Endothelial cell of umbilical vein (primary cell): ENCODE measurements around the gene DNAJC4. TPM values are rescaled to one million over a fixed set of nuclear protein-coding genes. Genes with fewer than 3 reads are reported as not detected.

ENCODE experiments used
- BruUV-seq: library from RNA; stranded (reverse); fragments of 400-500 nt; replicated peaks from 2 replicates; lab custom pipeline; 2021; lab: Mats Ljungman, UMichigan
- CTCF ChIA-PET: fragments of 300-600, 350-600 bp; sonication (Branson Sonifier 250); formaldehyde crosslinking; loops from one replicate; lab custom pipeline; 2021; ENCODE audit warnings: antibody characterized with exemption, inconsistent platforms; lab: Charles Lee
- POLR2A ChIA-PET: fragments of 300-600, 350-600 bp; sonication (Branson Sonifier 250); formaldehyde crosslinking; loops from one replicate; lab custom pipeline; 2021; ENCODE audit warnings: antibody characterized with exemption, inconsistent platforms; lab: Charles Lee
- DNase-seq: peaks from one replicate; pipeline ENCODE4 v3.0.0-alpha.2; 2011; ENCODE audit warnings: low read depth, low spot score
- FAIRE-seq: peaks from 2 replicates; lab custom pipeline; 2011; peaks lifted over from hg19 to GRCh38; lab: Jason Lieb, UNC
- H2AFZ ChIP-seq: 2 replicates; pipeline ENCODE4 v1.6.0; 2012; ENCODE audit warnings: low read depth, low read length, control low read depth, inconsistent platforms
- H3K27ac ChIP-seq: 2 replicates; pipeline ENCODE4 v1.5.1; 2011; ENCODE audit warnings: low read depth, mild to moderate bottlenecking, control low read depth, low read length, moderate library complexity; ENCODE audit not compliant: insufficient read depth
- H3K27me3 ChIP-seq, 2 experiments: 2 replicates each; pipeline versions ENCODE4 v1.6.0 to v1.6.1; 2011; ENCODE audit warnings: low read length in 2 of 2, mixed read lengths in 1 of 2; ENCODE audit not compliant: control insufficient read depth in 2 of 2, insufficient read depth in 2 of 2
- H3K36me3 ChIP-seq, 2 experiments: 2 replicates in 1 of 2; 3 replicates in 1 of 2; pipeline ENCODE4 v1.5.1; 2011; ENCODE audit warnings: low read length in 2 of 2, mild to moderate bottlenecking in 1 of 2, moderate library complexity in 1 of 2; ENCODE audit not compliant: control insufficient read depth in 2 of 2, insufficient read depth in 2 of 2; ENCODE audit errors: extremely low read depth in 1 of 2
- H3K4me1 ChIP-seq: 3 replicates; pipeline ENCODE4 v1.5.1; 2011; ENCODE audit warnings: mild to moderate bottlenecking, low read length; ENCODE audit not compliant: control insufficient read depth, insufficient read depth; ENCODE audit errors: extremely low read depth
- H3K4me2 ChIP-seq: 2 replicates; pipeline ENCODE4 v1.6.1; 2011; ENCODE audit warnings: low read length, control low read depth, mixed read lengths; ENCODE audit not compliant: insufficient read depth
- H3K4me3 ChIP-seq, 3 experiments: fragments of 200-600 bp in 1 of 3; sonication (generic), shearing (Covaris generic) in 1 of 3; replicated peaks in 1 of 3; 2 replicates each; pipeline ENCODE4 v1.5.1; 2011 to 2016; ENCODE audit warnings: control low read depth in 3 of 3, low read length in 3 of 3, mild to moderate bottlenecking in 2 of 3, inconsistent platforms in 1 of 3, low read depth in 1 of 3, moderate library complexity in 1 of 3; ENCODE audit not compliant: insufficient read depth in 1 of 3
- H3K79me2 ChIP-seq: 2 replicates; pipeline ENCODE4 v1.6.0; 2012; ENCODE audit warnings: low read length, inconsistent platforms; ENCODE audit not compliant: control insufficient read depth, insufficient read depth
- H3K9ac ChIP-seq: replicated peaks from 2 replicates; pipeline ENCODE3; 2011; ENCODE audit warnings: low read length, control low read depth; ENCODE audit not compliant: insufficient read depth; ENCODE audit errors: extremely low read depth
- H3K9me1 ChIP-seq: replicated peaks from 3 replicates; pipeline ENCODE4 v1.6.0; 2011; ENCODE audit warnings: mild to moderate bottlenecking, low read length; ENCODE audit not compliant: control insufficient read depth, insufficient read depth; ENCODE audit errors: extremely low read depth
- H3K9me3 ChIP-seq: replicated peaks from 2 replicates; pipeline ENCODE4 v1.5.1; 2012; ENCODE audit warnings: low read length, inconsistent platforms; ENCODE audit not compliant: control insufficient read depth, insufficient read depth
- H4K20me1 ChIP-seq: replicated peaks from 2 replicates; pipeline ENCODE3; 2011; ENCODE audit warnings: mild to moderate bottlenecking, low read length; ENCODE audit not compliant: control insufficient read depth, insufficient read depth; ENCODE audit errors: extremely low read depth
- EZH2 ChIP-seq: IDR thresholded peaks from 2 replicates; pipeline ENCODE4 v1.6.1; 2012; ENCODE audit warnings: borderline replicate concordance, low read depth, mild to moderate bottlenecking, moderate library complexity, low read length, inconsistent platforms; ENCODE audit not compliant: severe bottlenecking
- FOS ChIP-seq: IDR thresholded peaks from 2 replicates; pipeline ENCODE4 v1.6.1; 2011; ENCODE audit warnings: mild to moderate bottlenecking, low read length, moderate library complexity, borderline replicate concordance; ENCODE audit not compliant: insufficient read depth
- GATA2 ChIP-seq: IDR thresholded peaks from 2 replicates; pipeline ENCODE4 v1.7.0; 2011; ENCODE audit warnings: low read depth, mild to moderate bottlenecking, moderate library complexity, mixed read lengths, low read length; ENCODE audit not compliant: insufficient read length, insufficient read depth
- JUN ChIP-seq: IDR thresholded peaks from 2 replicates; pipeline ENCODE4 v1.6.1; 2011; ENCODE audit warnings: borderline replicate concordance, low read depth; ENCODE audit not compliant: insufficient read length, insufficient read depth
- MYC ChIP-seq: IDR thresholded peaks from one replicate; pipeline ENCODE4 v1.6.1; 2011; ENCODE audit warnings: mild to moderate bottlenecking, low read depth, low read length
- POLR2A ChIP-seq: IDR thresholded peaks from 2 replicates; pipeline ENCODE4 v1.6.1; 2012; ENCODE audit warnings: low read depth, mild to moderate bottlenecking, control low read depth, low read length
- POLR2AphosphoS5 ChIP-seq: IDR thresholded peaks from 2 replicates; pipeline ENCODE4 v1.6.1; 2012; ENCODE audit warnings: low read depth, mild to moderate bottlenecking, control low read depth, low read length, moderate library complexity; ENCODE audit not compliant: insufficient read depth
- dilution Hi-C: fragments of 300-500 bp; cut with MboI; formaldehyde crosslinking; loops from one replicate; pipeline ENCODE4 v1.15.0; 2019; ENCODE audit warnings: low sequenced_read_pairs; ENCODE audit not compliant: extremely low pct_ligation_motif_present
- intact Hi-C: fragments of 100-400 bp; cut with micrococcal nuclease; formaldehyde crosslinking; loops from one replicate; pipeline ENCODE4 v1.10.0; 2022
- polyA plus RNA-seq, 4 experiments: library from polyadenylated mRNA; depleted of rRNA in 3 of 4; stranded (reverse) in 3 of 4; unstranded in 1 of 4; fragments of >200 nt; gene quantifications; 2 replicates each; pipeline versions ENCODE4 v1.2.1 to v1.2.3, GENCODE V29; 2011 to 2012; ENCODE audit warnings: missing spikeins in 1 of 4
- total RNA-seq: library from RNA; stranded (reverse); gene quantifications from 2 replicates; pipeline ENCODE4 v1.2.3, GENCODE V29; 2021
- TF ChIP-seq, protein P1 (sequence below), 2 donors: IDR thresholded peaks; 1 replicate in 1 of 2; 2 replicates in 1 of 2; pipeline ENCODE4 v1.5.1; 2011; ENCODE audit warnings: low read length in 2 of 2, mild to moderate bottlenecking in 2 of 2, moderate library complexity in 2 of 2, control low read depth in 1 of 2, inconsistent platforms in 1 of 2, low read depth in 1 of 2; ENCODE audit not compliant: insufficient read depth in 1 of 2; ENCODE audit errors: extremely low read depth in 1 of 2
- TF ChIP-seq, protein P2 (sequence below): IDR thresholded peaks from 2 replicates; pipeline ENCODE4 v1.6.1; 2011; ENCODE audit not compliant: insufficient read depth, insufficient read length

Gene DNAJC4
- total and polyA plus RNA-seq, 2 donors (not counting 3 experiments of a cell fraction or from before 2014, with no cell fraction given): 23.5 to 41.2 TPM

- no peak overlapping the region for H3K9ac ChIP-seq
- dilution Hi-C loops: no loop called here
These were observed 2.9 kb upstream of the DNAJC4 start for GRCh38 chr11:64227405-64227956.

More at GRCh38 chr11:64227405-64227956, 2.9 kb upstream of the DNAJC4 start:
- TF ChIP-seq FOS (no peak), POLR2AphosphoS5 (no peak), GATA2 (no peak), JUN (no peak), MYC (no peak), POLR2A (no peak), EZH2 (no peak)
- TF ChIP-seq, protein P1, sequence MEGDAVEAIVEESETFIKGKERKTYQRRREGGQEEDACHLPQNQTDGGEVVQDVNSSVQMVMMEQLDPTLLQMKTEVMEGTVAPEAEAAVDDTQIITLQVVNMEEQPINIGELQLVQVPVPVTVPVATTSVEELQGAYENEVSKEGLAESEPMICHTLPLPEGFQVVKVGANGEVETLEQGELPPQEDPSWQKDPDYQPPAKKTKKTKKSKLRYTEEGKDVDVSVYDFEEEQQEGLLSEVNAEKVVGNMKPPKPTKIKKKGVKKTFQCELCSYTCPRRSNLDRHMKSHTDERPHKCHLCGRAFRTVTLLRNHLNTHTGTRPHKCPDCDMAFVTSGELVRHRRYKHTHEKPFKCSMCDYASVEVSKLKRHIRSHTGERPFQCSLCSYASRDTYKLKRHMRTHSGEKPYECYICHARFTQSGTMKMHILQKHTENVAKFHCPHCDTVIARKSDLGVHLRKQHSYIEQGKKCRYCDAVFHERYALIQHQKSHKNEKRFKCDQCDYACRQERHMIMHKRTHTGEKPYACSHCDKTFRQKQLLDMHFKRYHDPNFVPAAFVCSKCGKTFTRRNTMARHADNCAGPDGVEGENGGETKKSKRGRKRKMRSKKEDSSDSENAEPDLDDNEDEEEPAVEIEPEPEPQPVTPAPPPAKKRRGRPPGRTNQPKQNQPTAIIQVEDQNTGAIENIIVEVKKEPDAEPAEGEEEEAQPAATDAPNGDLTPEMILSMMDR (IDR thresholded peaks at IDR 0.05; ENCODE audit: extremely low read depth in 1 of 2, insufficient read depth in 1 of 2, low read depth in 1 of 2, low read length in 2 of 2): no peak
- TF ChIP-seq, protein P2, sequence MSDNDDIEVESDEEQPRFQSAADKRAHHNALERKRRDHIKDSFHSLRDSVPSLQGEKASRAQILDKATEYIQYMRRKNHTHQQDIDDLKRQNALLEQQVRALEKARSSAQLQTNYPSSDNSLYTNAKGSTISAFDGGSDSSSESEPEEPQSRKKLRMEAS: no peak
- H3K9me1 ChIP-seq: no peaks in the 10 kb centered on the region
- FAIRE-seq (no peak), DNase-seq (no peak)
- no peak overlapping the region for H3K27ac ChIP-seq
- H3K27me3 ChIP-seq: no peaks in the 10 kb centered on the region
- ChIA-PET CTCF (interaction anchor here (1.8 to 3.2 kb wide), 4 partner anchors 12 to 77 kb away, joined by 6 to 35 read pairs (median 11); partner anchors contain the start of genes CATSPERZ, ESRRA and FERMT3), POLR2A (interaction anchor here (0.8 kb wide), 1 partner anchor 42 kb away, joined by 3 read pairs; the partner anchor contains the start of gene STIP1)
- H3K4me3 ChIP-seq: no peak overlapping the region
- intact Hi-C loops: no loop called here
- H3K79me2 ChIP-seq: peaks cover 8% of the 10 kb centered on the region
- no peaks in the 10 kb centered on the region for H3K9me3 ChIP-seq
- H3K4me1 ChIP-seq: peaks cover 16% of the 10 kb centered on the region
- no peak overlapping the region for H3K4me2 ChIP-seq
- no peaks in the 10 kb centered on the region for H4K20me1 ChIP-seq
- H3K36me3 ChIP-seq: peaks cover 0 to 4% of the 10 kb centered on the region in 2 experiments
- BruUV-seq: no TSS peak
- H2AFZ ChIP-seq: no peak overlapping the region
